Suprapubic skin (tissue), 4 donors: Measurements from ENCODE around the gene PTGIR. TPM values are rescaled to one million over a fixed set of nuclear protein-coding genes. Genes with fewer than 3 reads are reported as not detected.

Experiments used
- DNase-seq, 2 donors: peaks; one replicate each; pipeline ENCODE4 v3.0.0-alpha.2; 2019; ENCODE audit warnings: low spot score in 2 of 2
- H3K27ac ChIP-seq: fragments of 200-600 bp; sonication (generic); one replicate; pipeline ENCODE4 v1.5.1; 2019
- H3K27me3 ChIP-seq: fragments of 200-600 bp; sonication (generic); one replicate; pipeline ENCODE4 v1.5.1; 2019
- H3K36me3 ChIP-seq: fragments of 200-600 bp; sonication (generic); one replicate; pipeline ENCODE4 v1.5.1; 2019
- H3K4me1 ChIP-seq: fragments of 200-600 bp; sonication (generic); one replicate; pipeline ENCODE4 v1.5.1; 2019
- H3K4me3 ChIP-seq: fragments of 200-600 bp; sonication (generic); one replicate; pipeline ENCODE4 v1.5.1; 2019; ENCODE audit warnings: mild to moderate bottlenecking
- H3K9me3 ChIP-seq: fragments of 200-600 bp; sonication (generic); one replicate; pipeline ENCODE4 v1.5.1; 2019
- CTCF ChIP-seq, 2 donors: fragments of 200-600 bp in 1 of 2; fragments of 450-650 bp in 1 of 2; sonication (generic) in 1 of 2; IDR thresholded peaks; one replicate each; pipeline ENCODE4 v1.5.1; 2016 to 2019; ENCODE audit warnings: antibody characterized with exemption in 2 of 2, mild to moderate bottlenecking in 1 of 2, moderate library complexity in 1 of 2
- EP300 ChIP-seq: sonication (generic); formaldehyde crosslinking; IDR thresholded peaks from one replicate; pipeline ENCODE4 v1.6.1; 2017; ENCODE audit warnings: antibody characterized with exemption
- POLR2A ChIP-seq, 2 donors: fragments of 450-650 bp; IDR thresholded peaks; one replicate each; pipeline ENCODE4 v1.6.1; 2017; ENCODE audit warnings: antibody characterized with exemption in 2 of 2, mild to moderate bottlenecking in 2 of 2, moderate library complexity in 2 of 2
- POLR2AphosphoS5 ChIP-seq, 3 donors: sonication (generic); formaldehyde crosslinking; IDR thresholded peaks; one replicate each; pipeline ENCODE4 v1.6.1; 2017; ENCODE audit warnings: antibody characterized with exemption in 3 of 3
- WGBS: methylation state at CpG from one replicate; pipeline ENCODE4 v1.1.5; 2018; 5-methylcytosine and 5-hydroxymethylcytosine counted together
- total RNA-seq, 4 donors: library from RNA; depleted of rRNA; stranded (reverse); fragments of >200 nt; gene quantifications; one replicate each; pipeline ENCODE4 v1.1.0, GENCODE V29; 2016

PTGIR gene
- total RNA-seq, 4 donors from 2014 or later, result 0.57 to 6.7 (median 2.4) TPM

- H3K27me3 ChIP-seq, result no peaks in the 10 kb centered on the region
- no peaks in the 10 kb centered on the region for H3K36me3 ChIP-seq
- WGBS, result 73% methylated on average over 16 of the region's 35 CpGs
- H3K4me1 ChIP-seq, result peaks cover 60% of the 10 kb centered on the region
- no peaks in the 10 kb centered on the region for H3K9me3 ChIP-seq
- TF ChIP-seq POLR2AphosphoS5 (IDR thresholded peaks at IDR 0.05), result no peak
- no peak for TF ChIP-seq EP300
- TF ChIP-seq CTCF (IDR thresholded peaks at IDR 0.05), result no peak
- no peak for TF ChIP-seq POLR2A (IDR thresholded peaks at IDR 0.05)
- peak overlapping the region; percentile 13 for H3K4me3 ChIP-seq
- no peak for DNase-seq
- peak overlapping the region; percentile 78 for H3K27ac ChIP-seq
Observed at GRCh38 chr19:46623915-46624502, 880 bp downstream of the PTGIR start.

DNA sequence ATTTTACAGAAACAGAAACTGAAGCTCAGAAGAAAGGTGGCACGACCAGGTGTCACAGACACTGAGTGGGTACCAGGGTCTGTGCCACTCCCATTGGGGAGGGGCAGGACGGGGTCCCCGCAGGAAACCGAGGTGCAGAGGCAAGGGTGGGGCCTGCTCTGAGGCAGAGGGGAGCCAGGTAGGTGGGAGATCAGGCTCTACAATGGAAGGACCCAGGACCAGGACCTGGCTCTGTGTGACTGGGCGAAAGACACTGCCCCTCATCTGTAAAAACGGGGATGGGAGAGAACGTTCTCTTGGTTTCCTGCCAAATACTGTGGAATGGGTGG is 2.8 kb downstream of the PTGIR start:
- Histone ChIP-seq H3K4me3 (no peak overlapping the region), H3K27me3 (no peaks in the 10 kb centered on the region), H3K27ac (no peak overlapping the region), H3K9me3 (no peaks in the 10 kb centered on the region), H3K36me3 (no peaks in the 10 kb centered on the region), H3K4me1 (peaks cover 74% of the 10 kb centered on the region)
- 44% methylated on average over 7 of the region's 7 CpGs for WGBS
- TF ChIP-seq POLR2A (IDR thresholded peaks at IDR 0.05) (no peak), CTCF (IDR thresholded peaks at IDR 0.05) (no peak), EP300 (no peak), POLR2AphosphoS5 (IDR thresholded peaks at IDR 0.05) (no peak)
- DNase-seq, result no peak

DNA sequence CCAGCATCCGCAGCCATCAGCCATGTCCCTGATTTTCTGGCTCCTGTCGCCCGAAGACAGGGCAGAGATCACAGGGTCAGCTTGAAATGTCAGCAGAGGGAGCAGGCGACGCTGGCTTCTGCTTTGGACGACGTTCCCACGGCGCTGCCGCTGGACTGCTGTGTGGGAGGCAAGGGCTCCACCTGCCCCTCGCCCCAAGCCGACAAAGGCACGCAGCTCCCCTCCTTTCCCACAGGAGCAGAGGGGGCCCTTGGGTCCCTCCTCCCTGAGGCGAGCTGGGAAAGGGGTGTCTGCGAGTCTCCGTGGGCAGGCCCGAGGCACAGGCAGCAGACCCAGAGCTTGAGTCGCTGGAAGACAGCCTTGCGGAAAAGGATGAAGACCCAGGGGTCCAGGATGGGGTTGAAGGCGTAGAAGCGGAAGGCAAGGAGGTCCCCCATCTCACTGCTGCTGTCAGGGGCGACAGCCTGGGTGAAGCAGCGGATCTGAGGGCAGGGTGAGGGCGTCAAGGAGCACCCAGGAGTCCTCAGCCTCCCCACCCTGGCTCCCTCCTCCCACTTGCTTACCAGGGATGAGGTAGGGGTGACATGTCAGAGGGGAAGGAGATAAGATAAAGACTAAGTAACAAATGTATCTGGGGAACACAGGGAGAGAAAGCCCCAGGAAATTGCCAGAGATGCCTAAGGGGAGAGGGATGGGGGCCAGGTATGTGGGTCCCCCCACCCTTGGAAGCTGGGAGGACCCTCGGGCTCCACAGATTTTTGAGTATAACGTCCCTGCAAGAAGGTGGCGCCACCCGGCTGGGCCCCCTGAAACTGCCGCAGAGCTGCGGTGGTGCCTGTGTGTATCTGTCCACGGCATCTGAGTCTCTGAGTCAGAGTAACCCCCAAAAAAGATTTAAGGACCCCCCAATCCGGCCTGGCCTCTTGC is 3.4 kb downstream of the PTGIR start:
- peak overlapping the region; percentile 34 for H3K27ac ChIP-seq

DNA sequence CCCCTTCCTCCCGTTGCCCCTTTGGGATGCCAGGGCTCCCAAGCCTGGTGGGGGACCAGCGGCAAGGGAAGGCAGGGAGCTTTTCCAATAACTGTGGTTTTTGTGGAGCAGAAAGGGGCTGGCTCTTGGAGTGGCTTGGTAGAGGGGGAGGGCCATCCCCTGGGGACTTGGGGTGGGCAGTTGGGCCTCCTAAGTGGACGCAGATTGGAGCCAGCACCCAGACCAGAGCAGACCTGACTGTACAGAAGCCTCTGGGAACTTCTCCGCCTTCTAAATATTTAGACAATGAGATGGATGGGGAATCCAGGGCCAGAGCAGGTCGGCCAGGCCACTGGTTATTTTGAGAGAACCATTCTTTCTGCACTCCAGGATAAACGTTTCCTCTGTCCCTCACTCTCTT is 4.2 kb downstream of the PTGIR start:
- DNase-seq, result no peak
- peaks cover 74% of the 10 kb centered on the region for H3K4me1 ChIP-seq
- H3K4me3 ChIP-seq, result no peak overlapping the region
- no peaks in the 10 kb centered on the region for H3K36me3 ChIP-seq
- H3K27ac ChIP-seq, result peak overlapping the region; percentile 34
- no peaks in the 10 kb centered on the region for H3K9me3 ChIP-seq
- 63% methylated on average over 5 of the region's 6 CpGs for WGBS
- TF ChIP-seq POLR2AphosphoS5 (IDR thresholded peaks at IDR 0.05) (no peak), POLR2A (IDR thresholded peaks at IDR 0.05) (no peak), CTCF (IDR thresholded peaks at IDR 0.05) (no peak), EP300 (no peak)
- H3K27me3 ChIP-seq, result no peaks in the 10 kb centered on the region

More for the DNA sequence above, 3.4 kb downstream of the PTGIR start:
- no peak overlapping the region for H3K4me3 ChIP-seq
- no peaks in the 10 kb centered on the region for H3K36me3 ChIP-seq
- no peaks in the 10 kb centered on the region for H3K27me3 ChIP-seq
- H3K9me3 ChIP-seq, result no peaks in the 10 kb centered on the region
- DNase-seq, result no peak
- peaks cover 79% of the 10 kb centered on the region for H3K4me1 ChIP-seq
- 79% methylated on average over 20 of the region's 32 CpGs for WGBS
- TF ChIP-seq POLR2A (IDR thresholded peaks at IDR 0.05), result no peak
- TF ChIP-seq CTCF (IDR thresholded peaks at IDR 0.05), result no peak
- TF ChIP-seq EP300, result no peak
- TF ChIP-seq POLR2AphosphoS5 (IDR thresholded peaks at IDR 0.05), result no peak

DNA sequence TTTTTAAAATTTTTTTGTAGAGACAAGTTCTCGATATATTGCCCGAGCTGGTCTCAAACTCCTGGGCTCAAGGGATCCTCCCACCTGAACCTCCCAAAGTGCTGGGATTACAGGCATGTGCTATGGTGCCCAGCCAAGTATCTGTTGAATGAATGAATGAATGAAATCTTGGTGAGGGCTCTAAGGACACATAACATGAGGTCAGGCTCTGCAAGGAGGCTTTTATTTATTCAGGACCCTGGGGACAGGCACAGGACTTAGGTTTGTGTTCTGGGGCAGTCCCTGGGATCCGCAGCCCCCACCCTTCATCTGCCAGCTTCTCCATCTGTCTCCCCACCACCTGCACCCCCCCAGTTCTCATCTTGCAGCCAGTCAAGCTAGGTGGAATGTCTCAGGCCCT is 4.6 kb downstream of the PTGIR start:
- Histone ChIP-seq H3K27me3 (no peaks in the 10 kb centered on the region), H3K4me3 (no peak overlapping the region), H3K4me1 (peaks cover 70% of the 10 kb centered on the region), H3K9me3 (no peaks in the 10 kb centered on the region), H3K36me3 (no peaks in the 10 kb centered on the region), H3K27ac (no peak overlapping the region)
- WGBS, result 88% methylated on average over 3 of the region's 3 CpGs
- DNase-seq, result no peak
- TF ChIP-seq CTCF (IDR thresholded peaks at IDR 0.05) (no peak), POLR2A (IDR thresholded peaks at IDR 0.05) (no peak), EP300 (no peak), POLR2AphosphoS5 (IDR thresholded peaks at IDR 0.05) (no peak)
